Motor neuron (in vitro differentiated cells): Measurements from ENCODE around the gene LNPEP. TPM values are rescaled to one million over a fixed set of nuclear protein-coding genes. Genes with fewer than 3 reads are reported as not detected.
A peak's percentile ranks its signal among the peaks of the same experiment; 100 is the strongest.

Experiments used
- ATAC-seq, 8 experiments: fragments of 200-7000 bp; cut with Tn5 transposase; replicated peaks in 6 of 8; 2 replicates each; pipeline ENCODE4 v1.8.0; 2021; ENCODE audit warnings: mild to moderate bottlenecking in 8 of 8, moderate library complexity in 8 of 8
- H3K27ac ChIP-seq, 2 donors: fragments of 250-450 bp; sonication (Bioruptor Pico); 2 replicates each; pipeline ENCODE4 v1.9.0; 2021; ENCODE audit warnings: antibody characterized with exemption in 2 of 2, mild to moderate bottlenecking in 2 of 2, moderate library complexity in 1 of 2
- H3K4me1 ChIP-seq, 2 donors: fragments of 250-450 bp; sonication (Bioruptor Pico); replicated peaks in 1 of 2; 2 replicates each; pipeline ENCODE4 v1.6.1; 2021; ENCODE audit warnings: antibody characterized with exemption in 2 of 2, mild to moderate bottlenecking in 2 of 2, moderate library complexity in 1 of 2
- H3K4me3 ChIP-seq, 5 donors: fragments of 250-450 bp; sonication (Bioruptor Pico); 2 replicates each; pipeline ENCODE4 v1.9.0; 2021; ENCODE audit warnings: antibody characterized with exemption in 5 of 5, mild to moderate bottlenecking in 5 of 5, moderate library complexity in 4 of 5
- WGBS, 10 experiments: fragments of 450-650 bp; shearing (Covaris generic); methylation state at CpG; one replicate each; pipeline ENCODE4 v1.0.0; 2022; 5-methylcytosine and 5-hydroxymethylcytosine counted together
- in situ Hi-C, 9 experiments: fragments of 400-800 bp; cut with MboI; loops; one replicate each; pipeline ENCODE4 v1.15.0; 2021; ENCODE audit warnings: low sequenced_read_pairs in 9 of 9, low pct_unique_long_range_greater_than_20kb in 2 of 9; ENCODE audit not compliant: unreplicated experiment in 9 of 9
- total RNA-seq, 8 experiments: library from RNA; unstranded; fragments of 300-600 nt; gene quantifications; 2 replicates each; pipeline versions ENCODE4 v1.2.3 to v1.2.4, GENCODE V29; 2022

LNPEP gene
- total RNA-seq, 8 experiments from 2014 or later = 11.7 to 52.2 (median 18.6) TPM

DNA sequence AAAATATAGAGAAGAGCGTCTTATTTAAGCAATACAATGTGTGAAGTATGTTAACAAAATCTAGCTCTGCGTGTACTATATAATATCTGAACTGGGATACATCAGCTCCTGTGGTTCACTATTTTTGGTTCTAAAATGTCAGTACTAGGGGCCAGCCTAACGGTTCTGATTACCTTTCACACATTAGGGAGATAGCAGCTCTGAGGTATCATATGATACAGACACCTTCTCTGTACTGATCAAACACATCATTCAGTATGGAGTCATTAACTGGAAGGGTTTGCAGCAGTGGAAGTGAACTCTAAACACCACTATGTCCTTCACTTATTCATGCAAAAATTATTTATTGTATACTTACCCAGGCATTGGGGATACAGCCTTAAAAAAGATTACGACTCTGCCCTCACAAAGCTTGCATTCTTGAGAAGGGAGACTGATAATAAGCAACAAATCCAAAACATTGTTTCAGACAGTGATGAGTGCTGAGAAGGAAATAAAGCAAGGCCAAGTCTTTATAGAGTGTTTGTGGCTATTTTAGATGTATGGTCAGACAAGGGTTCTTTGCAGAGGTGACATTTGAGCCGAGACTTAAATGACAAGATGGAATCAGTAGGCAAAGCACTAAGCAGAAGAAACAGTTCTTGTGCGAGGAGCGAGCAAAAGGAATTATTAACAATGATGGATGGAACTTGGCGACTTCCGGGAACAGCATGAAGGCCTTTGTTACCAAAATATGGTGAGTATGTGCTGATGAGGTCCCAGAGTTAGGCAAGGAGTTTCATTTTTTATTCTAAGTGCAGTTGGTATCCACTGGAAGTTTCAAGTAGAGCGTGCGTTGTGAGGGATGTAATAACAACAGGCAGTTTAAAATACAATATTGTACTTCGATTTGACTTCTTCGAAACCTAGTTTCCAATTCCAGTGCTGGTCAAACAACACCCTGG, 1.8 kb upstream of the LNPEP start:
- H3K4me1 ChIP-seq = peaks cover 3 to 35% of the 10 kb centered on the region in 2 donors
- peak overlapping the region; percentile 60 to 81 (median 74) for H3K4me3 ChIP-seq
- 0 to 80% (median 20%) methylated on average over 1 to 13 of the region's 13 CpGs for WGBS, 10 experiments
- H3K27ac ChIP-seq = peak overlapping the region; percentile 91 to 93
- ATAC-seq = peak in 1 of 8 experiments; percentile 0
- in situ Hi-C loops = no loop called here

DNA sequence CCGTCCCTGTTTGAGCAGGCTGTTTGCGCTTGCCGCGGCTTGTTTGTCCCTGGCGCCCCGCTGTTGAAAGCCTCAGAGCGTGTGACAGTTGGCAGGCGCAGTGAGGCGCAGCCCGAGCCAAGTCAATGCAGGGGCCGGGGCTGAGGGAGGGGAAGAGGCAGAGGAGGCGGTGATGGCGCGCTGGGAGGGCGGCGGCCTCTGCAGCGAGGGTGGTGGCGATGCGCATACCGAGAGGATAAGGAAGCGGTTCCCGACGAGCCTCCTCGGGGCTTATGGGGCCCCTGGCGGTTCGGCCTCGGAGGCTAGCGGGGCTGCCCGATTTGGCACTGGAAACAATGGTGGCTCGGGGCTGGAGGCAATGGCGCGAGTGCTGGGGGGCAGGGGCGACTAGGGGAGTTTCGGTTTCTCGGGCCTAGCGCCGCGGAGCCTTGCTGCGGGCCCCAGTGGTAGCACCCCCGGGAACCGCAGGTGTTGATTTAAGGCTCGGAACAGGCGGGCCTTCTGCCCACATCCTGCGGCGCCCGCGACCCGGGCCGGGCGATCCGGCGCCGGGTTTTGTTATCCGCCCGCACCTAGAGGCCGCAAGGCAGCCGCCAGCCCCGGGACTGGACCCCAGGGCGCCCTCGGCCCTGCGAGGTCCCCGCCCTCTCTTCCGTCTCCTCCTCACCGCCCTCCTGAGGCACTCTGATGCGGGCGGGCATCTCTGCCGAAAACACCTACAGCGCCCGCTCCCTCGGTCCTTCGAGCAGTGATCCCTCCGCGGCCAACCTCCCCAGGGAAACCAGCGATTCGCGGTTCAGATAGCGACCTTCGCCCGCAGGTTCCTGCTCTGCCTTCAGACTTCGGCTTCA, 947 bp upstream of the LNPEP start:
- 0 to 2% (median 0%) methylated on average over 1 to 27 of the region's 80 CpGs; no CpG with 5 or more reads in 3 of the 10 experiments for WGBS, 10 experiments
- in situ Hi-C loops = no loop called here
- Histone ChIP-seq H3K4me1 (peaks cover 3 to 32% of the 10 kb centered on the region in 2 donors), H3K27ac (peak overlapping the region; percentile 91 to 93), H3K4me3 (peak overlapping the region; percentile 60 to 81 (median 74))
- peak; percentile 69 to 79 (median 74) for ATAC-seq

DNA sequence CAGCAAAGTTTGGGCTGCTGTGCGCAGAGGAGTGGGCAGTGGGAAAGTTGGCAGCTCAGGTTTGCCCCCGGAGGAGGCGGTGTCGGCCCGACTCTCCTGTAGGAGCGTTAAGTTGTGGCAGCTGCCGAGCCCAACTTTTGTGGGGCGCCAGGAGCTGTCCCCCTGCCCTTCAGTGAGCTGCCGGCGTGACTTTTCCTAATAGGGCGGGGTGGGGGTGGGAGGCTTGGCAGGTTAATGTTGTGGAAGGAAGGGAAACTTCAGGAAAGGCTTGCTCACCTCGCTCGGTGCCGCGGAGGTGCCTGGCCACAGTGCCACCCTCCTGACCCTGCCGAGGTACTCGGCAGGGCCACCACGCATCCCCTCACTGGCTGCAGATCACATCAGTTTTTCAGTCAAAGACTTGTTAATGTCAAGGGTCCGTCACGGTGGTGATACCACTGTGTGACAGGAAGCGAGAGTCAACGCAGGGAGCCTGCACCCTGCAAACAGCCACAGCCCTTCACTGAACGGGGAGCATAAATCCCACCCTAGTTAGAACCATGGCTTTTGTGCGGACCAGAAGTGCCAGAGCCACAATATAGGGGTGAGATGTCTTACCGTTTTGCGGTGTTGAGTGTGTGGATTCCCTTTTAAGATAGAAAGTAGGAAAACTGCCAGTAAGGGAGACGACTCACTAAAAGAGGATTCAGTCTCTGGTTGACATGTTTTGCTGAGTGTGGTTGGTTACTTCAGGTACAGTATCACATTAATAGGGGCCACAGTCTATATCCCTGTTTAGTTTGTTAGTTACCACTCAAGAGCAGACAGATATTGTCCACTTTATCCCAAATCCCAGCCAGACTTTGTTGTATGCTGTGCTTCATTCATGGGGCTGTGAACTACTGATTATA, 796 bp downstream of the LNPEP start:
- peak in 6 of 8 experiments; percentile 0 to 6 (median 2) for ATAC-seq
- Histone ChIP-seq H3K27ac (peak overlapping the region in 1 of 2 donors; percentile 93), H3K4me1 (peaks cover 3 to 25% of the 10 kb centered on the region in 2 donors), H3K4me3 (peak overlapping the region; percentile 60 to 81 (median 74))
- in situ Hi-C loops = no loop called here
- 0 to 7% (median 0%) methylated on average over 1 to 17 of the region's 27 CpGs; no CpG with 5 or more reads in 2 of the 10 experiments for WGBS, 10 experiments

DNA sequence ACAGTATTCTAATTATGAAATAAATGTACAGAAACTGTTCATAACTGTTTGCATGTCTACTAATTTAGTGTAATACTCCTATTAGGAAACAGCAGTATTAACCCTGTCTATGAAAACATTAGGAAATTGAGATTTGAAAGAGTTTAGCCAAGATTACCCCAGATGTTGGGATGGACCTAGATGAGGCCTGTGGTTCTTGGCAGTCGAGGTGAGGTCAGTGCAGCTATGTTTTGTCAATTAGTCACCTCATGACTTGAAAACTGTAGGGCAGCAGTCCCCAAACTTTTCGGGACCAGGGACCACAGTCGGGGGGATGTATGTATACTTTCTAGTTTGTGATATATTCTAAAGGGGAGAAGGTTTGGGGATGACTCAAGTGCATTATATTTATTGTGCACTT, 4.7 kb downstream of the LNPEP start:
- Histone ChIP-seq H3K4me1 (peaks cover 0 to 9% of the 10 kb centered on the region in 2 donors), H3K4me3 (no peak overlapping the region), H3K27ac (no peak overlapping the region)
- ATAC-seq = no peak
- WGBS, 10 experiments = 69 to 100% (median 83%) methylated on average over 1 to 3 of the region's 3 CpGs; no CpG with 5 or more reads in 4 of the 10 experiments
- in situ Hi-C loops = no loop called here

DNA sequence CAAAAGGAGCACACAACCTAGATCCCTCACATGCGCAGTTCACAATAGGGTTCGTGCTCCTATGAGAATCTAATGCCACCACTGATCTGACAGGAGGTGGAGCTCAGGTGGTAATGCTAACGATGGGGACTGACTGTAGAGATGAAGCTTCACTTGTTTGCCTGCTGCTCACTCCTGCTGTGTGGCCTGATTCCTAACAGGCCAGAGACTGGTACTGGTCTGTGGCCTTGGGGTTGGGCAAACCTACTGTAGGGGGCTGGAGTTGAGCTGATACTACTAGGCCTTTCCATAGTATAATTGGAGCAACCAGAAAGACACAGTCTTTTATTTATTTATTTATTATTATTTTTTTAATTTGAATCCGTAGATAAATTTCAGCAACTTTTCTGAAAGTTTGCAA, 5.3 kb downstream of the LNPEP start:
- Histone ChIP-seq H3K4me3 (no peak overlapping the region), H3K4me1 (peaks cover 0 to 9% of the 10 kb centered on the region in 2 donors), H3K27ac (no peak overlapping the region)
- in situ Hi-C loops = no loop called here
- no peak for ATAC-seq
- whole genome bisulfite sequencing, 10 experiments = 71 to 100% (median 87%) methylated on average over 1 to 4 of the region's 4 CpGs; no CpG with 5 or more reads in 3 of the 10 experiments

DNA sequence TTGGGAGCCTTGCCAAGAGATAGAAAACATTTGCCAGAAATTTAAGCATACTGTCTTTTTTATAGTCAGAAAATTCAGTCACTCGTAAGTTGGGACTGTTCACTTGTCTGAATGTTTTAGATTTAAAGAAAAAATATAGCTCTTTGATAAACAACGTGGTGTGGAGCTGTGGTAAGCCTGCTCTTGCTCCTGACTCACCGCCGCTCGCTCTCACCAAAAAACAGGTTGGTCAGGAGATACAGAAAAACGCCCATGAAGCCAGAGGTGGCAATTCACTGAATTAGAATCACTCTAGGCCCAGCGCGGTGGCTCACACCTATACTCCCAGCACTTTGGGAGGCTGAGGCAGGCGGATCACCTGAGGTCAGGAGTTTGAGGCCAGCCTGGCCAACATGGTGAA, 6.2 kb downstream of the LNPEP start:
- Histone ChIP-seq H3K4me3 (no peak overlapping the region), H3K4me1 (peaks cover 0 to 7% of the 10 kb centered on the region in 2 donors), H3K27ac (no peak overlapping the region)
- WGBS, 10 experiments = 84 to 100% (median 93%) methylated on average over 2 to 9 of the region's 9 CpGs; no CpG with 5 or more reads in 1 of the 10 experiments
- no peak for ATAC-seq
- in situ Hi-C loops = no loop called here

DNA sequence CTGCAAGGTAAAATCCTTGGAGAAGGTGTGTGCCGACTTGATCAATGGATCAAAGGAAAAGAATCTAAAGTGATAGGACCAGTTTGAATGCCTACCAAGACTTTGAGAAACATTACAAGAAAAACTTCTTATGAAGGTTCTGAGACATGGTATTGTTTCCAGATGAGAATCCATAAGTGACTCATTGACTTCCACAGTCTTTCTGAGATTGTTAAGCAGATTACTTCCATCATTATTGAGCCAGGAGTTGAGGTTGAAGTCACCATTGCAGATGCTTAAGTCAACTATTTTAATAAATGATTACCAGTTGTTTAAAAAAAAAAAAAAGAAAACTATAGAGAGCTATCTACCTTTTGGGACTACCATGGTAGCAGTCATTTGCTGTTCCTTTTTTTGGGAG, 7.0 kb downstream of the LNPEP start:
- no peak for ATAC-seq
- in situ Hi-C loops = no loop called here
- 100% methylated on average over 1 of the region's 1 CpG; no CpG with 5 or more reads in 4 of the 10 experiments for WGBS, 10 experiments
- Histone ChIP-seq H3K4me3 (no peak overlapping the region), H3K27ac (no peak overlapping the region), H3K4me1 (peaks cover 0 to under 1% of the 10 kb centered on the region in 2 donors)

DNA sequence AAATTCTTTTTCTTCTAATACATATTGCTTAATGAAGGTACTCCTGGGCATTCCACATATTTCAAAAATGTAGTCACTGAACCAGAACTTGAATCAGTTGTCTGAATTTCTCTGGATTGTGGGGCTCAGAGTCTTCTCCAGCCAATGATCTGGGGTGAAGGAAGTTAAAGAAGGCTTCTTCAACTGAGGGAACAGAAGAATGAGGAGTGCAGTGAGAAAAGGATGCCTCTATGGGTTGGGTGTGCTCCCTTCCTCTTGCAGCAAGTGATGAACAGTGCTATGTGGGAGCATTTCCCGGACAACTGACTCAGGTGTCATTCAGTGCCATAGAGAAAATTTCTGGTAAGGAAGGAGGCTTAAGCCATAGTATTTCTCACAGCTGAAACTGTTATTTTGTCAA, 7.9 kb downstream of the LNPEP start:
- whole genome bisulfite sequencing, 10 experiments = 80 to 100% (median 92%) methylated on average over 1 of the region's 1 CpG; no CpG with 5 or more reads in 6 of the 10 experiments
- no peak for ATAC-seq
- H3K4me3 ChIP-seq = no peak overlapping the region
- no peaks in the 10 kb centered on the region for H3K4me1 ChIP-seq
- H3K27ac ChIP-seq = no peak overlapping the region
- in situ Hi-C loops = no loop called here

DNA sequence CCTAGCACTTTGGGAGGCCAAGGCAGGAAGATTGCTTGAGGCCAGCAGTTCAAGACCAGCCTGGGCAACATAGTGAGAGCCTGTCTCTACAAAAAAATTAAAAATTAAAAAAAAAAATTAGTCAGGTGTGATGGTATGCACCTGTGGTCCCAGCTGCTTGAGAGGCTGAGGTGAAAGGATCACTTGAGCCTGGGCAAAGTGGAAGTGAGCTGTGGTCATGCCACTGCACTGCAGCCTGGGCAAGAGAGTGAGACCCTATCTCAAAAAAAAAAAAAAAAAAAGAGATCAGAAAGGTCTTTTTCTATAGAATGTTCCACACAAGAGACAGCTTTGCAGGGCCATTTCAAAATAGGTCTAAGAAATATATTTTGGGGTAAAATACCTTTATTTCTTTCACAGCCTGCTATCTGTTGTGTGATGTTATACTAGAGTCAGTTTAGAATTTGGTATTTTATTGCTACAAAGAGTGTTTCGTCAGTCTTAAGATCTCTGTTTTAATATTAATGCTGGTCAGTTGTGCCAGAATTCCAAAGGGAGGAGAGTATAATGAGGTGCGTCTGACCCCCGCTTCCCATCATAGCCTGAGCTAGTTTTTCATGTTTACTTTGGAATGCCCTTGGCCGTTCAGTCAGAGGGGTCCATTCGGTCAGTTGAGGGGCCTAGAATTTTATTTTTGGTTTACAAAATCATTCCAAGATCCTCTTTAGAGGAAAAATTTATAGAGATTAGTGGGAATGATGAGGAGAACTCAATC, 9.4 kb downstream of the LNPEP start:
- Histone ChIP-seq H3K4me3 (no peak overlapping the region), H3K27ac (no peak overlapping the region), H3K4me1 (no peaks in the 10 kb centered on the region)
- ATAC-seq = no peak
- 0 to 100% (median 89%) methylated on average over 1 to 5 of the region's 5 CpGs; no CpG with 5 or more reads in 1 of the 10 experiments for WGBS, 10 experiments
- in situ Hi-C loops = no loop called here

DNA sequence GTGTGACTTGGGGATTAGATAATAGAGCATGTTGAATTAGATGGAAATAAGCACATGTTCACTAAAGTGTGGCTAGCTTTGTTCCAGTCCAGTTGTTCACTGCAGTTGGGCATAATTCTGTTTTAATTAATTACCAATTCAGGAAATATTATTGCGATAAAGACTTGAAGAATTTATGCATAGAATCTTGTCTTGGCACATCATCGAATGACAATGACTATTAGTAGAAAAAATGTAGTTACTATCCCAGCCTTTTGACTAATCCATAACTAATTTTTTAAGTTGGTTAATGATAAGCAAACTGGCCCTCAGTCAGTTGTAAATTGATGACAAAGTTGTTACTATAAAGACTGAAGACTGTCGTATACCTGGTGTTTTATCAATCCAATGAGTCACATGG, 10.5 kb downstream of the LNPEP start:
- WGBS, 10 experiments = 20 to 100% (median 88%) methylated on average over 2 to 3 of the region's 3 CpGs
- H3K4me3 ChIP-seq = no peak overlapping the region
- ATAC-seq = no peak
- no peak overlapping the region for H3K27ac ChIP-seq
- no peaks in the 10 kb centered on the region for H3K4me1 ChIP-seq
- in situ Hi-C loops = no loop called here

DNA sequence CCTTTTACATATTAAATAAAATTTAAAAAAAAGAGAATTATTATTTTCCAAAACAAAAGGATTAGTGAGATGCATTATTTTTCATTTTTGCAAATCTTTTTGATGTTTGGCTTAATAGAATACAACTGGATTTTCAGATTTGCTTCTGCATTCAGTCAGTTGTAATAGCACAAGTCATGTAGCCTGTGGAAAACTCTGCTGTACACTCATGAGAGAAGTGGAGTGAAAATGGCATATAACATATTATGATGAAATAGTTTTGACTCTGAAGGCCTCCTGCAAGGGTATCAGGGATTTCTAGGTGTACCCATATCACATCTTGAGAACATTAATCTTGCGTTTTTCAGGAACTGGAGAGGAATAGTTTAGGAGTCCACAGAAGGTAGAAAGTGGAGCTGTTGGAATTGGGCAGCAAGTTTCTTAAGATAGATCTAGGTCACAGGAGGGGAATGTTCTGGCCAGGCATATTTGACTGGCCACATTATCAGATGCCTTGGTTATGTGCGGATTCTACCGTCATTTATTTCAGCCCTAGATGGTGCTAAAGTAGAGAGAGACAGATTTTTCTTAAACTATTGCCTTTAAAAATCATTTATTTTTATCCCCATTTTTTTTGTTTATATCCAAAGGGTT, 16.4 kb downstream of the LNPEP start:
- H3K27ac ChIP-seq = no peak overlapping the region
- in situ Hi-C loops = no loop called here
- H3K4me3 ChIP-seq = no peak overlapping the region
- ATAC-seq = no peak
- WGBS, 10 experiments = 71 to 100% (median 94%) methylated on average over 1 to 3 of the region's 3 CpGs; no CpG with 5 or more reads in 2 of the 10 experiments
- H3K4me1 ChIP-seq = no peaks in the 10 kb centered on the region
